Kidney (tissue), 14 donors: Measurements from ENCODE around the gene FUZ. TPM values are rescaled to one million over a fixed set of nuclear protein-coding genes. Genes with fewer than 3 reads are reported as not detected.

ENCODE experiments used
- DNase-seq, 5 donors: peaks; one replicate each; pipeline ENCODE4 v3.0.0-alpha.2; 2013 to 2020
- FAIRE-seq: peaks from 2 replicates; lab custom pipeline; 2012; peaks lifted over from hg19 to GRCh38; lab: Jason Lieb, UNC
- H3K27ac ChIP-seq, 2 donors: one replicate each; pipeline ENCODE4 v1.7.0; 2013; ENCODE audit warnings: low read depth in 2 of 2, low read length in 2 of 2, inconsistent platforms in 1 of 2
- H3K27me3 ChIP-seq: one replicate; pipeline ENCODE4 v1.7.1; 2013; ENCODE audit warnings: low read length, inconsistent platforms; ENCODE audit not compliant: control insufficient read depth, insufficient read depth
- H3K36me3 ChIP-seq, 3 donors: one replicate each; pipeline versions ENCODE4 v1.7.0 to v1.7.1; 2013; ENCODE audit warnings: low read length in 3 of 3, control low read depth in 1 of 3, inconsistent platforms in 1 of 3; ENCODE audit not compliant: insufficient read depth in 3 of 3, control insufficient read depth in 2 of 3
- H3K4me1 ChIP-seq, 3 donors: one replicate each; pipeline versions ENCODE4 v1.7.0 to v1.7.1; 2013; ENCODE audit warnings: low read length in 3 of 3, inconsistent platforms in 1 of 3, low read depth in 1 of 3; ENCODE audit not compliant: control insufficient read depth in 2 of 3, insufficient read depth in 2 of 3
- H3K4me3 ChIP-seq, 3 donors: one replicate each; pipeline versions ENCODE4 v1.7.0 to v1.8.1; 2013; ENCODE audit warnings: low read length in 3 of 3, control low read depth in 1 of 3, inconsistent platforms in 1 of 3
- H3K9ac ChIP-seq, 3 donors: one replicate each; pipeline versions ENCODE4 v1.7.0 to v1.7.1; 2013; ENCODE audit warnings: low read length in 3 of 3, control low read depth in 1 of 3, inconsistent platforms in 1 of 3
- H3K9me3 ChIP-seq, 3 donors: one replicate each; pipeline versions ENCODE4 v1.7.0 to v1.7.1; 2013; ENCODE audit warnings: low read length in 3 of 3, control low read depth in 1 of 3, inconsistent platforms in 1 of 3; ENCODE audit not compliant: control insufficient read depth in 2 of 3, insufficient read depth in 1 of 3
- CTCF ChIP-seq: IDR thresholded peaks from 3 replicates; pipeline ENCODE4 v1.5.1; 2012; ENCODE audit warnings: mild to moderate bottlenecking, moderate library complexity, borderline replicate concordance; ENCODE audit not compliant: insufficient read depth; ENCODE audit errors: extremely low read depth
- intact Hi-C: fragments of 100-400 bp; cut with DNase I; formaldehyde crosslinking; loops from one replicate; pipeline ENCODE4 v1.11.1; 2022
- polyA plus RNA-seq: library from polyadenylated mRNA; stranded (reverse); fragments of 350-450 nt; fragmentation: Illumina TruSeq; extraction: RNeasy Lipid Tissue Mini Kit (QIAGEN cat#74804); gene quantifications from one replicate; pipeline ENCODE4 v1.2.3, GENCODE V29; 2014; ENCODE audit warnings: low read depth, low replicate concordance; ENCODE audit not compliant: insufficient read depth
- total RNA-seq: library from RNA; stranded (reverse); fragmentation: NEBNext Ultra II Directional; extraction: Animal tissue kit (Norgen Biotek cat#: 25700); gene quantifications from one replicate; pipeline ENCODE4 v1.2.1, GENCODE V29; 2021
- donor health status: control.
- donor health status: control.
- donor health status: control.
- donor health status: control.
- donor health status: control.
- donor health status: DM: yes; HTN: yes; CAD: no.
- donor health status: Normal renal cell carcinoma (clear cell type).

The FUZ gene
- total and polyA plus RNA-seq, 2 donors from 2014 or later: 26.9 to 51.2 TPM

- H3K4me3 ChIP-seq: no peak within 1 kb of the TSS
- peaks cover 0 to 14% (median 9%) of the 10 kb centered on the region in 3 donors for H3K4me1 ChIP-seq
- no peak for DNase-seq
- H3K9me3 ChIP-seq: no peaks in the 10 kb centered on the region
- no peak within 1 kb of the TSS for H3K9ac ChIP-seq
- TF ChIP-seq CTCF: no peak
- H3K36me3 ChIP-seq: no peaks in the 10 kb centered on the region
- no peak for FAIRE-seq
- H3K27ac ChIP-seq: no peak within 1 kb of the TSS
- H3K27me3 ChIP-seq: no peaks in the 10 kb centered on the region
- intact Hi-C loops: no loop called here
These were observed 49.9 kb downstream of the FUZ start, which contains the start of gene TSKS for GRCh38 chr19:49763230-49763629. Gene TSKS (minus strand): TSS chr19:49763306. CDS start chr19:49763247, 59 bp downstream.

- Histone ChIP-seq H3K4me3 (no peak overlapping the region), H3K9me3 (no peaks in the 10 kb centered on the region), H3K27me3 (no peaks in the 10 kb centered on the region), H3K36me3 (no peaks in the 10 kb centered on the region), H3K27ac (peak overlapping the region in 1 of 2 donors; percentile 77), H3K4me1 (peaks cover 0 to 6% (median 2%) of the 10 kb centered on the region in 3 donors), H3K9ac (peak overlapping the region in 1 of 3 donors; percentile 31)
- peak in 2 of 5 donors; percentile 16 to 76 for DNase-seq
- no peak for TF ChIP-seq CTCF
- intact Hi-C loops: no loop called here
- no peak for FAIRE-seq
These were observed 51.3 kb downstream of the FUZ start for GRCh38 chr19:49761625-49762311.

- TF ChIP-seq CTCF: no peak
- DNase-seq (no peak), FAIRE-seq (no peak)
- H3K9ac ChIP-seq: peak overlapping the region in 2 of 3 donors; percentile 31 to 34
- peaks cover 0 to 2% (median 0%) of the 10 kb centered on the region in 3 donors for H3K9me3 ChIP-seq
- no peak overlapping the region for H3K4me3 ChIP-seq
- intact Hi-C loops: no loop called here
- H3K27me3 ChIP-seq: no peaks in the 10 kb centered on the region
- H3K27ac ChIP-seq: peak overlapping the region in 1 of 2 donors; percentile 77
- peaks cover 0 to 6% (median 2%) of the 10 kb centered on the region in 3 donors for H3K4me1 ChIP-seq
- H3K36me3 ChIP-seq: no peaks in the 10 kb centered on the region
These were observed 51.9 kb downstream of the FUZ start for GRCh38 chr19:49761249-49761624.
